ENCODE measurements around the gene LAMTOR2. TPM values are rescaled to one million over a fixed set of nuclear protein-coding genes. Genes with fewer than 3 reads are reported as not detected.

LAMTOR2 gene
- total and polyA plus RNA-seq, 9 of the 15 experiments (the other 6 are each of a cell fraction or from before 2014, with no cell fraction given) = 39.0 to 161 (median 74.6) TPM

- H3K4me2 ChIP-seq (ENCODE audit: insufficient read depth, low read length) = no peak overlapping the region
- ChIA-PET POLR2A (interaction anchor here (0.6 to 1.3 kb wide), 4 partner anchors 9 to 153 kb away, joined by 3 to 9 read pairs (median 3); partner anchors contain the start of gene LMNA), CTCF (ENCODE audit: low intra/inter-chr PET ratio) (interaction anchor here (0.5 kb wide), 1 partner anchor 227 kb away, joined by 3 read pairs; no protein-coding TSS in a partner anchor)
- ATAC-seq (peak; percentile 32; the same call in 1 of the 3 replicates), FAIRE-seq (no peak), DNase-seq (ENCODE audit: extremely low read depth in 1 of 4, low spot score in 3 of 4) (peak in 1 of 4 experiments; percentile 29)
- WGBS (ENCODE audit: insufficient coverage, low coverage, missing lambda C conversion rate) = 45% methylated on average over 3 of the region's 3 CpGs
- 0 out of 3 replicates have a peak, but pooled peaks cover 2% of the 10 kb centered on the region for H3K79me2 ChIP-seq (ENCODE audit: control insufficient read depth, insufficient read depth, low read length)
- H2AFZ ChIP-seq (ENCODE audit: low read depth, low read length) = no peak overlapping the region
- H3K4me1 ChIP-seq (replicated peaks in 1 of 2; ENCODE audit: control insufficient read depth in 2 of 2, insufficient read depth in 2 of 2, low read length in 2 of 2) = peaks cover 9 to 13% of the 10 kb centered on the region in 2 experiments; a peak in 4 of 5 replicates
- no peaks in the 10 kb centered on the region for H4K20me1 ChIP-seq (replicated peaks; ENCODE audit: control insufficient read depth, insufficient read depth, low read length)
- intact Hi-C loops (cut with micrococcal nuclease) = no loop called here
- no peak overlapping the region for H3K27ac ChIP-seq (ENCODE audit: extremely low read depth, low read depth, low read length)
- no peaks in the 10 kb centered on the region for H3K27me3 ChIP-seq (ENCODE audit: control insufficient read depth in 2 of 2, insufficient read depth in 2 of 2, low read length in 2 of 2)
- peaks cover 2% of the 10 kb centered on the region for H3K9me1 ChIP-seq (ENCODE audit: control insufficient read depth, insufficient read depth, low read length)
- H3K9ac ChIP-seq (ENCODE audit: insufficient read depth in 1 of 2, low read depth in 2 of 2, low read length in 2 of 2) = no peak overlapping the region
- peaks cover 25% of the 10 kb centered on the region; the same call in 1 of the 3 replicates for H3K36me3 ChIP-seq (ENCODE audit: control insufficient read depth, insufficient read depth, low read length)
- in situ Hi-C loops (cut with MboI) = no loop called here
- no peaks in the 10 kb centered on the region for H3K9me3 ChIP-seq (replicated peaks; ENCODE audit: control insufficient read depth, insufficient read depth, low read depth, low read length)
- H3K4me3 ChIP-seq = no peak overlapping the region
- BruUV-seq (replicated peaks) = no TSS peak
- TF ChIP-seq ETV5 (CRISPR knock-in tag; IDR thresholded peaks at IDR 0.05; ENCODE audit: low read depth) (no peak), CEBPZ (IDR thresholded peaks at IDR 0.05; ENCODE audit: borderline replicate concordance, low read depth, low read length) (no peak), SIRT6 (IDR thresholded peaks at IDR 0.05; ENCODE audit: low read depth, low read length) (no peak), HMGN3 (IDR thresholded peaks at IDR 0.05; ENCODE audit: borderline replicate concordance, extremely low read depth, insufficient read length, low read depth, low read length) (no peak), ZNF644 (tag; IDR thresholded peaks at IDR 0.05; ENCODE audit: low read depth) (no peak), ARID4B (CRISPR knock-in tag; IDR thresholded peaks at IDR 0.05) (no peak), ZNF764 (CRISPR knock-in tag; IDR thresholded peaks at IDR 0.05; ENCODE audit: low read depth) (no peak), ZFP91 (CRISPR knock-in tag; IDR thresholded peaks at IDR 0.05) (no peak), CBX3 (IDR thresholded peaks at IDR 0.05; ENCODE audit: borderline replicate concordance in 1 of 2, low read length in 2 of 2) (no peak), RFX5 (IDR thresholded peaks at IDR 0.05; ENCODE audit: low read depth, low read length) (no peak)
These were observed 20.6 kb downstream of the LAMTOR2 start for GRCh38 chr1:156075162-156075561.
